Neutrophil (primary cell): ENCODE results near the gene BUB3.

ENCODE experiments used
- H3K27ac ChIP-seq: fragments of 200-600 bp; sonication (generic); 2 replicates; pipeline ENCODE4 v1.5.1; 2016; ENCODE audit warnings: mild to moderate bottlenecking, moderate library complexity
- H3K27me3 ChIP-seq: fragments of 200-600 bp; sonication (generic); 2 replicates; pipeline ENCODE4 v1.6.0; 2016; ENCODE audit warnings: mild to moderate bottlenecking
- H3K36me3 ChIP-seq: fragments of 200-600 bp; sonication (generic); 2 replicates; pipeline ENCODE4 v1.5.1; 2017
- H3K4me1 ChIP-seq, 2 experiments: fragments of 200-600 bp in 1 of 2; sonication (generic) in 1 of 2; 1 replicate in 1 of 2; 2 replicates in 1 of 2; pipeline versions ENCODE4 v1.5.1 to v1.6.1; 2013 to 2016; ENCODE audit warnings: low read depth in 1 of 2, low read length in 1 of 2, mild to moderate bottlenecking in 1 of 2, moderate library complexity in 1 of 2; ENCODE audit not compliant: control insufficient read depth in 1 of 2, insufficient read depth in 1 of 2
- H3K4me3 ChIP-seq, 2 experiments: fragments of 200-600 bp in 1 of 2; sonication (generic) in 1 of 2; 1 replicate in 1 of 2; 2 replicates in 1 of 2; pipeline ENCODE4 v1.5.1; 2013 to 2016; ENCODE audit warnings: low read depth in 1 of 2, low read length in 1 of 2, mild to moderate bottlenecking in 1 of 2, moderate library complexity in 1 of 2
- H3K9me3 ChIP-seq: fragments of 200-600 bp; sonication (generic); 2 replicates; pipeline ENCODE4 v1.5.1; 2016
- CTCF ChIP-seq: fragments of 200-600 bp; sonication (generic); IDR thresholded peaks from 2 replicates; pipeline ENCODE4 v1.5.1; 2016; ENCODE audit warnings: antibody characterized with exemption

BUB3 gene

GRCh38 chr10:123150986-123151736, 3.0 kb upstream of the BUB3 start:
- Histone ChIP-seq H3K27ac (no peak overlapping the region), H3K4me3 (peak overlapping the region in 1 of 2 experiments; percentile 12), H3K4me1 (peaks cover 31 to 65% of the 10 kb centered on the region in 2 experiments), H3K27me3 (peaks cover 77% of the 10 kb centered on the region), H3K36me3 (peaks cover 5% of the 10 kb centered on the region), H3K9me3 (no peaks in the 10 kb centered on the region)
- TF ChIP-seq CTCF = no peak

DNA sequence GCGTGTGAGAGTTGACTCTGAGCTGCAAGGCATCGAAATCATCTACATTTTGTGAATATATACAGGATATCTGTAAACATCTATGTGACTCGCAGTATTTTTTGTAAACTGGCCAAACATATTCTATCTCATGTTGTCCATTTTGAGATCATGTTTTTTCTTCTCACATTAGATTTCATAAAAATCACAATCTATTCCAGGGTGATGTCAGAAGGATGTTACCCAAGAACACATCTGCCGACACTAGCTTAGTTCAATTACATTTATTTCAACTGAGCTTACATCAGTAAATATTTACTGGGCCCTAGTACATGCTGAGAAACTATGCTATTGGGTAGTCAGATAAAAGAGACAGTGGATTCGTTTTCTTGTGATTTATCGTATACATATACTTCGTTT, 2.5 kb upstream of the BUB3 start:
- no peak overlapping the region for H3K4me3 ChIP-seq
- peaks cover 31 to 61% of the 10 kb centered on the region in 2 experiments for H3K4me1 ChIP-seq
- H3K36me3 ChIP-seq = peaks cover 9% of the 10 kb centered on the region
- no peaks in the 10 kb centered on the region for H3K9me3 ChIP-seq
- H3K27ac ChIP-seq = no peak overlapping the region
- peaks cover 71% of the 10 kb centered on the region for H3K27me3 ChIP-seq
- TF ChIP-seq CTCF = no peak

GRCh38 chr10:123153486-123154091, 613 bp upstream of the BUB3 start:
- Histone ChIP-seq H3K4me3 (peak overlapping the region; percentile 87 to 98), H3K4me1 (peaks cover 31 to 52% of the 10 kb centered on the region in 2 experiments), H3K9me3 (no peaks in the 10 kb centered on the region), H3K27ac (peak overlapping the region; percentile 83), H3K36me3 (peaks cover 25% of the 10 kb centered on the region), H3K27me3 (peaks cover 53% of the 10 kb centered on the region)
- no peak for TF ChIP-seq CTCF

DNA sequence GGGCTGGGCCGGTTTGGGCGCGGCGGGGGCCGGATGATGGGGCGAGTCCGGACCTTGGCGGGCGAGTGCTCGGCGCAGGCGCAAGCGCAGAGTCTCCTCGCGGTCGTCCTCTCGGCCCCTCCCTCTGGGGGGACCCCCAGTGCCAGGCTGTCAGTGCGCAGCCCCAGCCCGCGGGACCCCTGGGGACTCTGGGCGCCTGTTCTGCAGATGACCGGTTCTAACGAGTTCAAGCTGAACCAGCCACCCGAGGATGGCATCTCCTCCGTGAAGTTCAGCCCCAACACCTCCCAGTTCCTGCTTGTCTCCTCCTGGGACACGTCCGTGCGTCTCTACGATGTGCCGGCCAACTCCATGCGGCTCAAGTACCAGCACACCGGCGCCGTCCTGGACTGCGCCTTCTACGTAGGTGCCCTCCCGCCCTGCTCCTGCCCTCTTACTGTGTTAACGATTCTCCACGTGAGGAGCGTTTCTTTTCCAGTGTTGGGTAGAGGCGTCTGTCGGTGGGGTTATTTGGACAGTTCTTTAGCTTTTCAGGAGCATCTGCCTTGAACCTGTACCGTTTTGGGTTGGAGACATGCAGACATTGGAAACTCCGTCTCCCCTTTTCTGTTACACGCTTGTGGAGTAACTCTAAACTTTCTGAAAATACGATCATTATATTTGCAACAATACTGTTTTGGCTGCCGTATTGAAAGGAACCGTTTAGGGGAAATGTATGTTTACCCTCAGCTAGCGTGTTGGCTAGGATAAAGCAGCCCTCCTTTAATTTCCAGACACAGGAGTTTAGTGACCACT, 706 bp downstream of the BUB3 start:
- Histone ChIP-seq H3K4me3 (peak overlapping the region; percentile 87 to 98), H3K4me1 (peaks cover 23 to 39% of the 10 kb centered on the region in 2 experiments), H3K27me3 (peaks cover 40% of the 10 kb centered on the region), H3K36me3 (peaks cover 27% of the 10 kb centered on the region), H3K9me3 (no peaks in the 10 kb centered on the region), H3K27ac (peak overlapping the region; percentile 83)
- no peak for TF ChIP-seq CTCF

DNA sequence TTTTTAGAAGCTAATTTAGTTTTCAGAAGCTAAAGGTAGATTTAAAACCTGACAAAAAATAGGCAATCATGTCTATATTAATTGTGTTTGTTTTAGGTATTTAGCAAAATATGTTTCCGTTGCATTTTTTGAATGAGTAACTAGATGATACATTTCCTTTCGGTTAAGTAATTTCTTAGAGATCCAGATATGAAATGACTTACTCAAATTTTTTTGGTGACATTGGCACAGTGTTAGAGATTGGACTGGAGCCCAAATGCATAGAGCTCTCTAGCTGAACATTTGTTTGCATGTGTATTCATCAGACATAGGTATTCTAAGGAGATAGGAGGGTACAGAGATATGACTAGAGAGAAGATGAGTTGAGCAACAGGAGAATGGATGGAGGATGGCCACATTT, 1.9 kb downstream of the BUB3 start:
- no peak for TF ChIP-seq CTCF
- H3K4me3 ChIP-seq = no peak overlapping the region
- no peak overlapping the region for H3K27ac ChIP-seq
- peaks cover 31% of the 10 kb centered on the region for H3K36me3 ChIP-seq
- H3K9me3 ChIP-seq = no peaks in the 10 kb centered on the region
- peaks cover 12 to 27% of the 10 kb centered on the region in 2 experiments for H3K4me1 ChIP-seq
- H3K27me3 ChIP-seq = peaks cover 28% of the 10 kb centered on the region
